HG02623 (cell line): Measurements from ENCODE around the gene C10orf67.
"Not testable (repeated sequence)": the region's sequence is repeated elsewhere in the genome, so short reads cannot be mapped to it uniquely, and the experiment has no call there.

Source experiments
- ATAC-seq: cut with Tn5 transposase; IDR thresholded peaks from one replicate; pipeline ENCODE4 v1.9.1; 2021; ENCODE audit warnings: moderate library complexity; ENCODE audit not compliant: unreplicated experiment

The C10orf67 gene

DNA sequence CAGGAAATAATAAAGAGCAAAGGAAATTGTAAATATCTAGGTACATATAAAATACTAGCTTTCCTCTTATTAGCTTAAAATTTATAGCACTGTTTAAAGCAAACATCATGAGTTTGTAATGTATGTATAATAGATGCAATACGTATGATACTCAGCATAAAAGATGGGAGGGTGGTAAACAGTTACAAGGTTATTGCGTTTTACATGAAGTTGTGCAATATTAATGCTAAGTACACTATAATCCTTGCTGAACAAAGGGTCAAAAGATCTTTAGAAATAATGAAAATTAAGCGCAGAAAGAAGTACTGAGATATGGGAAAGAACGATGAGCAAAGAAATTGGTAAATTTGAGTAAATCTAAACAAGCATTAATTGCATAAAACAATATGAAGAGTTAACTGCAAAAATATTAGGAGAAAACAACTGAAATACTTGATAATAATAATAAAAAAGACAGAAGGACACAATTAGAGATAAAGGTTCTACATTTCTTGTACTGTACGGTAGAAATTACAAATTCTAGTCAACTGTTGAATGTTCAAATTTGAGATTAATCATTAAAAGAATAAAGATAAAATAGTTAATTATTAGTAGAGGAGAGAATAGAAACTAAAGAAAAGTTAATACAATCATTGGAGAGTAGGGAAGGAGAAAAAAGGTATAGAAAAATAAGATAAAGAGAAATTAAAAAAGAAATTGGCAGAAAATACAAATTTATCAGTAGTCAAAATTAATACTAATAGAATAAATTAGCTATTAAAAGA is 17.9 kb downstream of the C10orf67 start:
- ATAC-seq = no peak

DNA sequence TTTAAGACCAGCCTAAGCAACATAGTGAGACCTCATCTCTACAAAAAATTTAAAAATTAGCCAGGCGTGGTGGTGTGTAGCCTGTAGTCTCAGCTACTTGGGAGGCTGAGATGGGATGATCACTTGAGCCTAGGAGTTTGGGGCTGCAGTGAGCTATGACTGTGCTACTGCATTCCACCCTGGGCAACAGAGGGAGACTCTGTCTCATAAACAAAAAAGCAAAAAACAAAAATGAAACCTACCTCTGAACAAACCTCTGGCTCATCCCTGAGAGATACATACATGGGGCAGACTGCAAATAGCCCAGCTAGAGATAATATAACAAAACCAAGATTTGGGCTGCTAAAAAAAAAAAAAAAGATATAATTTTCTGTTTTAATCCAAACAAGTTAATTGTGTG is 19.5 kb downstream of the C10orf67 start:
- ATAC-seq = peak; percentile 98

DNA sequence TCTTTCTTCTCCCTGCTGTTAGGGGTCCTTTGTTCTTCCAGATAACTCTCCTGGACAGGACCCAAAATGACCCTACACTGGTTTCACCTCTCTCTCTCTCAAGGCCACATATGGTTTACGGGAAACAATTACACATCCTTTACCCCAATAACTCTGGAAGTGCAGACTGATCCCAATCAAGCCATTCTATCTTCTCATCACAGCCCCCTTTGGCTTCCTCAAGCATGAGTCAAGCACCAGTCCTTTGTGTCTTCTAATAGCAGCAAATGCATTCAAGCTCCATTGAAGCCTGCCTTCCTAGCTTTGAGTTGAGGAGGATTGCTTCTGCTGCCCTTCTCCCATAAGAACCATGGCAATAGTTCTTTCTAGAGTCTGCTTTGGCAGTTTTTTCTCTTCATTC is 20.2 kb downstream of the C10orf67 start:
- ATAC-seq = no peak

- no peak for ATAC-seq
These were observed 22.5 kb downstream of the C10orf67 start for GRCh38 chr10:23322082-23322481.

GRCh38 chr10:23319835-23320234 is 24.8 kb downstream of the C10orf67 start:
- ATAC-seq = no peak

DNA sequence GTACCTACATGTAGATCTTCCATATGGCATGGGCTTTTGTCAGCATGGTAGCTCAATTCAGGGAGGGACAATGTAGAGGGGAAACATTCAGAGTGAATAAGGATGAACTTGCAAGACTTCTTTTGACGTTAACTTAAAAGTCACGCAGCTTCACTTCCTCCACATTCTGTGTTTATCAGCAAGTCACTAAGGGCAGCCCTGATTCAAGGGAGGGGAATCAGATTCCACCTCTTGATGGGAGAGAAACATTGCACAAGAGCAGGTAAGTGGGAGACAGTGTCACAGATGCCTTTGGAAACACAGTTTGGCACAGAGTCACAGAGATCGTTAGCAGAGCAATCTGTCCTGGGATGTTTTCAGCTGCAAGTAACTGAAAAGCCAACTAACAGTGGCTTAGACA is 26.2 kb downstream of the C10orf67 start:
- no peak for ATAC-seq

GRCh38 chr10:23317416-23317815 is 27.2 kb downstream of the C10orf67 start:
- ATAC-seq = no peak

DNA sequence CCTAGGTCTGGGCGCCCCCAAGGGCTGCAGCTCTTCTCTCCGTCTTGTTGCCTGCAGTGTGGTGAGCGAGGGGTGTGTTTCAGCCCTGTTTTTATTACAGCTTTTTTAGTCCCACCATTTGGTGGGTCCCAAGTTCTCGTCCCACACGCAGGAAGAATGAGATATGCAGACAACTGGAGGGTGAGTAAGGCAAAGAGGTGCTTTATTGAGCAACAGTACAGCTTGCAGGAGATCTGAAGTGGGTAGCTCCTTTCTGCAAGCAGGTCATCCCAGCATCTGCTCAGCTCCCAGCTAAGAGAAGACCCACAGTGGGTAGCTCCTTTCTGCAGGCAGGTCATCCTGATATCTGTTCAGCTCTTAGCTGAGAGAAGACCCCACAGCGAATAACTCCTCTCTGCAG is 28.2 kb downstream of the C10orf67 start:
- no peak for ATAC-seq

DNA sequence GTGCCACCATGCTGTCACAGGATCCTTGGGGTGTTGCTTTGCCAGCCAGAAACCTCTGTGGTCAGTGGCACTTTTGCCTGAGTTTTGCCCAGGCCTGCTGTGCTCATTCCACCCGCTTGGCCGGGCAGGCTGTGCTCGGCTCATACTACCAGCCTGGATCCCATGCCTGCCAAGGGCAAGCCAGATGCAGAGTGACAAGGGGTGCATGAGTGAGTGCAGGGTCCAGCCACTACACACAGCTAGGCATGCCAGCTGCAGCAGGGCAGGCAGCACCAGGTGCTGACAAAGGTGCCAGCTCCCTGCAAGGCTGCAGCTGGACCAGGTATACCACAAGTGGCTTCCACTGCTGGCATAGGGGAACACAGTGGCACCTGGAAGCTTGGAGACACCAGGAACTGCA is 28.6 kb downstream of the C10orf67 start:
- ATAC-seq = no peak

DNA sequence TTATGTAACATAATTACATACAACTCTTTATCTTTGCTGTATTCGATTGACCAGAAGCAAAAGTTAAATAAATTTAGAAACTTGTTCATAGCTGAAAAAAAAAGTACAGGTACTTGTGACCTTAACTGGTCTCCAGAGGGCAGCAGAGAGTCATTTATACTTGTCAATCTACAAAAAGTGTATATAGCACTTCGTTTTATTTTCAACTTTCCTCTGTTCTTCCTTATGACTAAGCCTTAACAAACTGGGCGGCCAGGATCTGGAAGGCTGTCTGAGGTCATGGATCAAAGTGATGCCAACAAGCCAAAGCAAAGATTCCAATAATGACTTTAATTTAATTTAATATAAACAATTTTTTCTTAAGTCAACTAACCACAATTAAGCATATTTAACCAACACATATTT is 29.8 kb downstream of the C10orf67 start:
- no peak for ATAC-seq

GRCh38 chr10:23311034-23311433 is 33.6 kb downstream of the C10orf67 start:
- no peak for ATAC-seq

- ATAC-seq = no peak
These were observed 34.2 kb downstream of the C10orf67 start for GRCh38 chr10:23310404-23310803.

DNA sequence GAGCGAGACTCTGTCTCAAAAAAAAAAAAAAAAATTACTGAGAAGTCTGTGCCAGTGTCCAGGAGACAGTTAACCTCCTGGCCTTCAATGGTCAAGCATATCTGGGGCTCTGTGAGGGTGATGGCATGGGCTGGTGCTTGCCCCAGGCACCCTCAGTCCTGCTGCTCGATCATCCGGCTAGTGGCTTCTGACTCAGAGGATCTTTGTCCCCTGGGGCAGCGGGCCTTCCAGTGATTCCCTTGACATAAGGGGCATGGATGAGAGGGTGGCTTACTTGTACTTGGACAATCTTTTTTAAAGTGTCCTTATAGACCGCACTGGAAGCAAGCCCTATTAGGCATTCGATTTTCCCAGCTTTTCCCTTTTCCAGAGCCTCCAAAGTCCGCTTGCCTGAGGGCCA is 44.6 kb downstream of the C10orf67 start:
- ATAC-seq = not testable (repeated sequence)

- no peak for ATAC-seq
These were observed 49.9 kb downstream of the C10orf67 start for GRCh38 chr10:23294638-23295247.

GRCh38 chr10:23293973-23294590 is 50.5 kb downstream of the C10orf67 start:
- no peak for ATAC-seq

- peak; percentile 95 for ATAC-seq
These were observed 51.4 kb downstream of the C10orf67 start for GRCh38 chr10:23293145-23293724.

DNA sequence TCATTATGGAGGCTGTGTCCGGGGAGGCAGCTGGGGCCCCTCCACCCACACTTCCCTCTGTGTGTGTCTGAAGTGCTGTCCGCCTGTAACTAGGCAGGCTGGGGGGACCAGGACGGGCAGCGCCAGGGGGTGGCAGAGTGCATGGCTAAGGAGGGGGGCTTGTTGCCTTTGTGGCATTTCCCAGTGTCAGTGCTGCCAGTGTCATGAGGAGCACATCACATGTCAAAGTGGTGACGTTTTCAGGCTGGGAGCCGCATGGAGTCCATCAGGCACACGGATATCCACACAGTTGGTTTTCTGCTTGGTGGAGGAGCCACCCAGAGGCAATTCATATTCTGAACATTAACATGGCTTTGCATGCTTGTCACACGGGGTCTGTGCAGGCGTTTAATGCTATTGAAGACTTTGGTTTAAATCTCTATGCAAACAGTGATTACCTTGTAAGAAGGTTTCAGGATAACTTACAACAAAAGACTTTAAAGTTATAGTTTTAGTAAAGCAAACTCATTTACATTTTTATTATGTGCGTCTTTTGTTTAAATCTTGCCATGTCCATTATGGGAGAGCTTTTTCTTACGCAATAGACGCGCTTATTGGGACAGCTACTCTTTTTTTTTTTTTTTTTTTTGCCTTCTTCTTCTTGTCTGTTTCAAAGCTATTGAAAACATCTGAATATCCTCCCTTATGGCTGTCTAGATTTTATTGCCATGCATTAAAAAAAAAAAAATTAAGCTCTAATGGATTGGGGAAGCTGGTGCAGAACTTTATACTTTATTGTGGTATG is 52.9 kb downstream of the C10orf67 start:
- ATAC-seq = no peak

- ATAC-seq = no peak
These were observed 59.8 kb downstream of the C10orf67 start for GRCh38 chr10:23284674-23285335.

- ATAC-seq = no peak
These were observed 60.4 kb downstream of the C10orf67 start for GRCh38 chr10:23284155-23284554.

DNA sequence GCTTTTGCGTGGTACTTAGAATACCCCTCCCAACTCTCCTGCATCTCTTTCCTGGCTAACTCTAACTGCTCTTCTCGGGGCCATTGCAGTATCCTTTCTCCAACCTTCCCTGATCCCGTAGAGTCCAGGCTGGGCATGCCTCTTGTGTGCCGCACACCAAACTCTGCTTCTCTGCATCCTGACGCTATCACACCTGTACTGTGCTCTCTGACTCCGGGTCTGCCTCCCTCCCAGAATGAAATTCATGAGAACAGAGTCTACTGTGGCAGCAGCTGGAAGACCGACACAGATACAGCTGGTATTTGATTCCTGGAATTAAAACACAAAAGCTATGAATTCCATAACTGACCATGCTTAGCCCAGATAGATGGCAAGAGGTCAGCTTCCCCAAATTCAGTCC is 60.9 kb downstream of the C10orf67 start:
- ATAC-seq = no peak

GRCh38 chr10:23281044-23281433 is 63.6 kb downstream of the C10orf67 start:
- no peak for ATAC-seq
